Measurements from ENCODE around the gene PHACTR1. TPM values are rescaled to one million over a fixed set of nuclear protein-coding genes. Genes with fewer than 3 reads are reported as not detected.

The PHACTR1 gene
- total and polyA plus RNA-seq, 2 of the 4 experiments (the other 2 are of a cell fraction) = not detected

DNA sequence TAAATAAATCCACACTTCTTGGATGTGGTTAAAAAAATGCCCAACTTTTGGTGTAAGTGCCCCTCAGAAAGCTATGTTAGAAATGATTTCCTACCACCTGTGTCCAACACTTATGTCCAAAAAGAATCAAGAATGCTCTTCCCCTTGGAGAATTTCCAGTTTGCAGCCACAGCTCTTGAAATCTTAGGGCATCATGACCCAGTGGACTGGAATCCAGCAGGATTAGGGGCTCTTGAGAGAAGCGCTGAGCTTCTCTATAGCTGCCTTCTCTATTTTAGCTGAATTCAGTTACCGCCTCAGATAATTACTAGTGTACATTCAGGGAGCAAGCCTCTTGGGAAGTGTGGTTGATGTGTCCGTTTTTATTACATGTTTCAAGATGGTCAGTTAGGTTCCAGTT is 2.5 kb downstream of the PHACTR1 start:
- no CpG with 5 or more reads among the region's 3 CpGs for WGBS, 2 experiments (ENCODE audit: extremely low coverage in 2 of 2, insufficient read length in 1 of 2)
- ATAC-seq (ENCODE audit: low read depth) = no peak

More for the DNA sequence above, 2.5 kb downstream of the PHACTR1 start:
- Histone ChIP-seq H3K9me3 (ENCODE audit: control insufficient read depth, insufficient read depth, low read length) (peaks cover 5% of the 10 kb centered on the region; the same call in 1 of the 2 replicates), H2AFZ (replicated peaks; ENCODE audit: low read length, poor library complexity) (no peak overlapping the region), H3K4ac (ENCODE audit: low read depth, low read length) (no peak overlapping the region), H2BK5ac (ENCODE audit: low read depth, low read length, poor library complexity, severe bottlenecking) (no peak overlapping the region), H2AK9ac (replicated peaks; ENCODE audit: low read depth, low read length, poor library complexity) (no peak overlapping the region), H4K20me1 (ENCODE audit: insufficient read depth, low read length) (no peaks in the 10 kb centered on the region), H2AK5ac (ENCODE audit: low read depth, low read length) (no peak overlapping the region), H4K91ac (ENCODE audit: insufficient read depth, low read depth, low read length) (no peak overlapping the region), H3K14ac (replicated peaks; ENCODE audit: low read depth, low read length) (no peak overlapping the region), H3K18ac (ENCODE audit: low read depth, low read length) (no peak overlapping the region), H2BK20ac (ENCODE audit: low read depth, low read length) (no peak overlapping the region), H3K27ac (ENCODE audit: insufficient read depth, low read length) (no peak overlapping the region), H3K4me2 (ENCODE audit: low read depth, low read length) (no peak overlapping the region), H3K79me1 (ENCODE audit: low read depth in 1 of 2, low read length in 2 of 2) (no peaks in the 10 kb centered on the region), H3K4me3 (ENCODE audit: insufficient read depth, low read depth, low read length) (no peak overlapping the region), H3K4me1 (ENCODE audit: control insufficient read depth, insufficient read depth, low read length) (no peaks in the 10 kb centered on the region), H4K5ac (ENCODE audit: low read depth, low read length) (no peak overlapping the region), H3K23ac (ENCODE audit: low read depth, low read length) (no peak overlapping the region), H2BK15ac (ENCODE audit: low read depth, low read length) (no peak overlapping the region), H3K56ac (ENCODE audit: extremely low read depth, insufficient read depth, low read length) (no peak overlapping the region), H3K9me1 (ENCODE audit: insufficient read depth, low read length) (no peaks in the 10 kb centered on the region), H3K27me3 (ENCODE audit: control insufficient read depth, insufficient read depth, low read length) (no peaks in the 10 kb centered on the region), H3K9ac (ENCODE audit: low read depth, low read length) (no peak overlapping the region), H2BK120ac (ENCODE audit: low read depth, low read length) (no peak overlapping the region), H3K36me3 (ENCODE audit: control insufficient read depth, insufficient read depth, low read length) (no peaks in the 10 kb centered on the region), H4K8ac (ENCODE audit: low read depth in 2 of 2, low read length in 2 of 2) (no peak overlapping the region)
- intact Hi-C loops (cut with micrococcal nuclease) (no loop called here), dilution Hi-C loops (cut with HindIII; ENCODE audit: low sequenced_read_pairs, unreplicated experiment) (no loop called here), in situ Hi-C loops (cut with MboI; ENCODE audit: low sequenced_read_pairs) (no loop called here)
- no peak for DNase-seq
- CTCF ChIA-PET = interaction anchor here (1.3 kb wide), 1 partner anchor 23 kb away, joined by 3 read pairs; no protein-coding TSS in a partner anchor
- no TSS peak for BruUV-seq (replicated peaks)
- TF ChIP-seq POLR2A (IDR thresholded peaks at IDR 0.05; ENCODE audit: low read depth, low read length) = no peak
- no peak for TF ChIP-seq SMC3 (IDR thresholded peaks at IDR 0.05; ENCODE audit: low read depth, low read length)
- no peak for TF ChIP-seq MXI1 (IDR thresholded peaks at IDR 0.05; ENCODE audit: borderline replicate concordance, low read depth, low read length)
- TF ChIP-seq, protein P1, sequence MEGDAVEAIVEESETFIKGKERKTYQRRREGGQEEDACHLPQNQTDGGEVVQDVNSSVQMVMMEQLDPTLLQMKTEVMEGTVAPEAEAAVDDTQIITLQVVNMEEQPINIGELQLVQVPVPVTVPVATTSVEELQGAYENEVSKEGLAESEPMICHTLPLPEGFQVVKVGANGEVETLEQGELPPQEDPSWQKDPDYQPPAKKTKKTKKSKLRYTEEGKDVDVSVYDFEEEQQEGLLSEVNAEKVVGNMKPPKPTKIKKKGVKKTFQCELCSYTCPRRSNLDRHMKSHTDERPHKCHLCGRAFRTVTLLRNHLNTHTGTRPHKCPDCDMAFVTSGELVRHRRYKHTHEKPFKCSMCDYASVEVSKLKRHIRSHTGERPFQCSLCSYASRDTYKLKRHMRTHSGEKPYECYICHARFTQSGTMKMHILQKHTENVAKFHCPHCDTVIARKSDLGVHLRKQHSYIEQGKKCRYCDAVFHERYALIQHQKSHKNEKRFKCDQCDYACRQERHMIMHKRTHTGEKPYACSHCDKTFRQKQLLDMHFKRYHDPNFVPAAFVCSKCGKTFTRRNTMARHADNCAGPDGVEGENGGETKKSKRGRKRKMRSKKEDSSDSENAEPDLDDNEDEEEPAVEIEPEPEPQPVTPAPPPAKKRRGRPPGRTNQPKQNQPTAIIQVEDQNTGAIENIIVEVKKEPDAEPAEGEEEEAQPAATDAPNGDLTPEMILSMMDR (conservative IDR thresholded peaks at IDR 0.05; ENCODE audit: low read depth, low read length) = no peak
- TF ChIP-seq RFX5 (IDR thresholded peaks at IDR 0.05; ENCODE audit: low read depth, low read length) = no peak
- TF ChIP-seq FOS (IDR thresholded peaks at IDR 0.05; ENCODE audit: low read depth, low read length) = no peak
- TF ChIP-seq NFE2L2 (IDR thresholded peaks at IDR 0.05; ENCODE audit: low read depth, low read length) = no peak
- TF ChIP-seq MAZ (IDR thresholded peaks at IDR 0.05; ENCODE audit: borderline replicate concordance, low read depth, low read length) = no peak
- TF ChIP-seq, protein P2, sequence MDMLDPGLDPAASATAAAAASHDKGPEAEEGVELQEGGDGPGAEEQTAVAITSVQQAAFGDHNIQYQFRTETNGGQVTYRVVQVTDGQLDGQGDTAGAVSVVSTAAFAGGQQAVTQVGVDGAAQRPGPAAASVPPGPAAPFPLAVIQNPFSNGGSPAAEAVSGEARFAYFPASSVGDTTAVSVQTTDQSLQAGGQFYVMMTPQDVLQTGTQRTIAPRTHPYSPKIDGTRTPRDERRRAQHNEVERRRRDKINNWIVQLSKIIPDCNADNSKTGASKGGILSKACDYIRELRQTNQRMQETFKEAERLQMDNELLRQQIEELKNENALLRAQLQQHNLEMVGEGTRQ (IDR thresholded peaks at IDR 0.05; ENCODE audit: low read depth, low read length) = no peak
- TF ChIP-seq MAFK (IDR thresholded peaks at IDR 0.05; ENCODE audit: low read depth, low read length) = no peak
- no peak for TF ChIP-seq RCOR1 (IDR thresholded peaks at IDR 0.05; ENCODE audit: insufficient replicate concordance, low read length)
- TF ChIP-seq RAD21 (IDR thresholded peaks at IDR 0.05; ENCODE audit: low read length) = no peak
- TF ChIP-seq CHD1 (IDR thresholded peaks at IDR 0.05; ENCODE audit: low read depth, low read length) = no peak
- POLR2A ChIA-PET (ENCODE audit: unreplicated experiment) = no interaction called here
